Endothelial cell of umbilical vein (primary cell): ENCODE results near the gene AKAP8L. TPM values are rescaled to one million over a fixed set of nuclear protein-coding genes. Genes with fewer than 3 reads are reported as not detected.

Experiments used
- BruUV-seq: library from RNA; stranded (reverse); fragments of 400-500 nt; replicated peaks from 2 replicates; lab custom pipeline; 2021; lab: Mats Ljungman, UMichigan
- CTCF ChIA-PET: fragments of 300-600, 350-600 bp; sonication (Branson Sonifier 250); formaldehyde crosslinking; loops from one replicate; lab custom pipeline; 2021; ENCODE audit warnings: antibody characterized with exemption, inconsistent platforms; lab: Charles Lee
- POLR2A ChIA-PET: fragments of 300-600, 350-600 bp; sonication (Branson Sonifier 250); formaldehyde crosslinking; loops from one replicate; lab custom pipeline; 2021; ENCODE audit warnings: antibody characterized with exemption, inconsistent platforms; lab: Charles Lee
- DNase-seq: peaks from one replicate; pipeline ENCODE4 v3.0.0-alpha.2; 2011; ENCODE audit warnings: low read depth, low spot score
- FAIRE-seq: peaks from 2 replicates; lab custom pipeline; 2011; peaks lifted over from hg19 to GRCh38; lab: Jason Lieb, UNC
- H2AFZ ChIP-seq: 2 replicates; pipeline ENCODE4 v1.6.0; 2012; ENCODE audit warnings: low read depth, low read length, control low read depth, inconsistent platforms
- H3K27ac ChIP-seq: 2 replicates; pipeline ENCODE4 v1.5.1; 2011; ENCODE audit warnings: low read depth, mild to moderate bottlenecking, control low read depth, low read length, moderate library complexity; ENCODE audit not compliant: insufficient read depth
- H3K27me3 ChIP-seq, 2 experiments: 2 replicates each; pipeline versions ENCODE4 v1.6.0 to v1.6.1; 2011; ENCODE audit warnings: low read length in 2 of 2, mixed read lengths in 1 of 2; ENCODE audit not compliant: control insufficient read depth in 2 of 2, insufficient read depth in 2 of 2
- H3K36me3 ChIP-seq, 2 experiments: 2 replicates in 1 of 2; 3 replicates in 1 of 2; pipeline ENCODE4 v1.5.1; 2011; ENCODE audit warnings: low read length in 2 of 2, mild to moderate bottlenecking in 1 of 2, moderate library complexity in 1 of 2; ENCODE audit not compliant: control insufficient read depth in 2 of 2, insufficient read depth in 2 of 2; ENCODE audit errors: extremely low read depth in 1 of 2
- H3K4me1 ChIP-seq: 3 replicates; pipeline ENCODE4 v1.5.1; 2011; ENCODE audit warnings: mild to moderate bottlenecking, low read length; ENCODE audit not compliant: control insufficient read depth, insufficient read depth; ENCODE audit errors: extremely low read depth
- H3K4me2 ChIP-seq: 2 replicates; pipeline ENCODE4 v1.6.1; 2011; ENCODE audit warnings: low read length, control low read depth, mixed read lengths; ENCODE audit not compliant: insufficient read depth
- H3K4me3 ChIP-seq, 3 experiments: fragments of 200-600 bp in 1 of 3; sonication (generic), shearing (Covaris generic) in 1 of 3; replicated peaks in 1 of 3; 2 replicates each; pipeline ENCODE4 v1.5.1; 2011 to 2016; ENCODE audit warnings: control low read depth in 3 of 3, low read length in 3 of 3, mild to moderate bottlenecking in 2 of 3, inconsistent platforms in 1 of 3, low read depth in 1 of 3, moderate library complexity in 1 of 3; ENCODE audit not compliant: insufficient read depth in 1 of 3
- H3K79me2 ChIP-seq: 2 replicates; pipeline ENCODE4 v1.6.0; 2012; ENCODE audit warnings: low read length, inconsistent platforms; ENCODE audit not compliant: control insufficient read depth, insufficient read depth
- H3K9ac ChIP-seq: replicated peaks from 2 replicates; pipeline ENCODE3; 2011; ENCODE audit warnings: low read length, control low read depth; ENCODE audit not compliant: insufficient read depth; ENCODE audit errors: extremely low read depth
- H3K9me1 ChIP-seq: replicated peaks from 3 replicates; pipeline ENCODE4 v1.6.0; 2011; ENCODE audit warnings: mild to moderate bottlenecking, low read length; ENCODE audit not compliant: control insufficient read depth, insufficient read depth; ENCODE audit errors: extremely low read depth
- H3K9me3 ChIP-seq: replicated peaks from 2 replicates; pipeline ENCODE4 v1.5.1; 2012; ENCODE audit warnings: low read length, inconsistent platforms; ENCODE audit not compliant: control insufficient read depth, insufficient read depth
- H4K20me1 ChIP-seq: replicated peaks from 2 replicates; pipeline ENCODE3; 2011; ENCODE audit warnings: mild to moderate bottlenecking, low read length; ENCODE audit not compliant: control insufficient read depth, insufficient read depth; ENCODE audit errors: extremely low read depth
- EZH2 ChIP-seq: IDR thresholded peaks from 2 replicates; pipeline ENCODE4 v1.6.1; 2012; ENCODE audit warnings: borderline replicate concordance, low read depth, mild to moderate bottlenecking, moderate library complexity, low read length, inconsistent platforms; ENCODE audit not compliant: severe bottlenecking
- FOS ChIP-seq: IDR thresholded peaks from 2 replicates; pipeline ENCODE4 v1.6.1; 2011; ENCODE audit warnings: mild to moderate bottlenecking, low read length, moderate library complexity, borderline replicate concordance; ENCODE audit not compliant: insufficient read depth
- GATA2 ChIP-seq: IDR thresholded peaks from 2 replicates; pipeline ENCODE4 v1.7.0; 2011; ENCODE audit warnings: low read depth, mild to moderate bottlenecking, moderate library complexity, mixed read lengths, low read length; ENCODE audit not compliant: insufficient read length, insufficient read depth
- JUN ChIP-seq: IDR thresholded peaks from 2 replicates; pipeline ENCODE4 v1.6.1; 2011; ENCODE audit warnings: borderline replicate concordance, low read depth; ENCODE audit not compliant: insufficient read length, insufficient read depth
- POLR2A ChIP-seq: IDR thresholded peaks from 2 replicates; pipeline ENCODE4 v1.6.1; 2012; ENCODE audit warnings: low read depth, mild to moderate bottlenecking, control low read depth, low read length
- dilution Hi-C: fragments of 300-500 bp; cut with MboI; formaldehyde crosslinking; loops from one replicate; pipeline ENCODE4 v1.15.0; 2019; ENCODE audit warnings: low sequenced_read_pairs; ENCODE audit not compliant: extremely low pct_ligation_motif_present
- intact Hi-C: fragments of 100-400 bp; cut with micrococcal nuclease; formaldehyde crosslinking; loops from one replicate; pipeline ENCODE4 v1.10.0; 2022
- microRNA counts: library from miRNA; unstranded; fragments of <30 nt; microRNA quantifications from one replicate; lab custom pipeline; 2016
- microRNA-seq: library from miRNA; unstranded; fragments of <30 nt; microRNA quantifications from one replicate; pipeline ENCODE4 v1.2.0, GENCODE V29; 2021; ENCODE audit warnings: borderline number of aligned reads, borderline replicate concordance
- polyA plus RNA-seq, 4 experiments: library from polyadenylated mRNA; depleted of rRNA in 3 of 4; stranded (reverse) in 3 of 4; unstranded in 1 of 4; fragments of >200 nt; gene quantifications; 2 replicates each; pipeline versions ENCODE4 v1.2.1 to v1.2.3, GENCODE V29; 2011 to 2012; ENCODE audit warnings: missing spikeins in 1 of 4
- small RNA-seq: library from RNA; depleted of rRNA; stranded (forward); fragments of <200 nt; gene quantifications from one replicate; pipeline ENCODE3, GENCODE V24; 2012; ENCODE audit warnings: low replicate concordance, low read depth; ENCODE audit not compliant: insufficient read depth, insufficient read length
- total RNA-seq: library from RNA; stranded (reverse); gene quantifications from 2 replicates; pipeline ENCODE4 v1.2.3, GENCODE V29; 2021

Gene AKAP8L
- total and polyA plus RNA-seq, 2 donors (not counting 3 experiments of a cell fraction or from before 2014, with no cell fraction given): 63.9 to 99.6 TPM

GRCh38 chr19:15331419-15332310 lies 87.1 kb downstream of the AKAP8L start:
- no peak for TF ChIP-seq EZH2
- Histone ChIP-seq H4K20me1 (peaks cover 29% of the 10 kb centered on the region), H3K9ac (peak overlapping the region; percentile 96), H3K9me3 (no peaks in the 10 kb centered on the region), H3K27me3 (no peaks in the 10 kb centered on the region), H2AFZ (no peak overlapping the region), H3K4me2 (peak overlapping the region; percentile 80), H3K4me3 (peak overlapping the region; percentile 74 to 92 (median 82)), H3K36me3 (no peaks in the 10 kb centered on the region), H3K27ac (peak overlapping the region; percentile 86), H3K9me1 (no peaks in the 10 kb centered on the region), H3K79me2 (peaks cover 60% of the 10 kb centered on the region), H3K4me1 (peaks cover 24% of the 10 kb centered on the region)
- FAIRE-seq (no peak), DNase-seq (no peak)
- POLR2A ChIA-PET: no interaction called here
- CTCF ChIA-PET: interaction anchor here (1.0 to 1.3 kb wide), 2 partner anchors 80 to 231 kb away, joined by 5 read pairs; no protein-coding TSS in a partner anchor
- BruUV-seq: no TSS peak
- intact Hi-C loops (loop anchor here (1.0 to 2.0 kb wide), 3 partner anchors 48 to 225 kb away; partner anchors contain the start of gene AKAP8), dilution Hi-C loops (no loop called here)

GRCh38 chr19:15330801-15331418 lies 87.9 kb downstream of the AKAP8L start:
- CTCF ChIA-PET: no interaction called here
- peak; percentile 77 for FAIRE-seq

More at GRCh38 chr19:15330801-15331418, 87.9 kb downstream of the AKAP8L start:
- no peak for TF ChIP-seq POLR2A
- TF ChIP-seq GATA2: no peak
- peak; percentile 65 for TF ChIP-seq FOS
- peak; percentile 43 for TF ChIP-seq JUN
- Histone ChIP-seq H3K9me1 (no peaks in the 10 kb centered on the region), H3K4me3 (peak overlapping the region; percentile 74 to 92 (median 82)), H3K27ac (peak overlapping the region; percentile 76), H3K4me1 (peaks cover 26% of the 10 kb centered on the region), H3K9ac (peak overlapping the region; percentile 96), H3K79me2 (peaks cover 67% of the 10 kb centered on the region), H3K9me3 (no peaks in the 10 kb centered on the region), H2AFZ (no peak overlapping the region), H3K36me3 (no peaks in the 10 kb centered on the region), H3K27me3 (no peaks in the 10 kb centered on the region), H3K4me2 (peak overlapping the region; percentile 80), H4K20me1 (peaks cover 29% of the 10 kb centered on the region)
- intact Hi-C loops (loop anchor here (1.0 to 2.0 kb wide), 4 partner anchors 48 to 226 kb away; partner anchors contain the start of gene AKAP8), dilution Hi-C loops (no loop called here)
- BruUV-seq: no TSS peak
- DNase-seq: peak; percentile 61
- POLR2A ChIA-PET: no interaction called here

MicroRNAs within 50 kb of the gene (microRNA counts, 767-probe panel; counts per million panel counts)
- 723 counts per million, percentile 96 among the panel's probes with 10 or more counts for microRNA hsa-miR-1470 (lab: Ali Mortazavi, UCI)

Small RNAs within 50 kb of the gene (microRNA-seq; reads per million reads assigned to microRNA genes)
- not detected for gene MIR1470

Small RNAs within 50 kb of the gene (small RNA-seq; reads per million reads assigned to genes)
- not detected for gene AC005776.1
- gene MIR1470: not detected

Other genes with a start within 250 kb of the AKAP8L start
- 1.2 and 1.5 TPM in 2 replicates for gene NOTCH3, start 218.0 kb downstream of the AKAP8L start, total RNA-seq
- 0.63 and 0.67 TPM in 2 replicates for gene NOTCH3, start 218.0 kb downstream of the AKAP8L start, polyA plus RNA-seq
- 0.55 and 0.58 TPM in 2 replicates for gene EPHX3, start 186.5 kb downstream of the AKAP8L start, total RNA-seq
- gene EPHX3, start 186.5 kb downstream of the AKAP8L start, polyA plus RNA-seq: 0.56 and 0.70 TPM in 2 replicates
- gene BRD4, start 86.4 kb downstream of the AKAP8L start, total RNA-seq: 117 and 125 TPM in 2 replicates
- gene BRD4, start 86.4 kb downstream of the AKAP8L start, polyA plus RNA-seq: 13.6 and 14.9 TPM in 2 replicates
- gene AKAP8, start 39.2 kb downstream of the AKAP8L start, total RNA-seq: 42.6 and 44.1 TPM in 2 replicates
- 16.4 and 18.3 TPM in 2 replicates for gene AKAP8, start 39.2 kb downstream of the AKAP8L start, polyA plus RNA-seq
- 47.2 and 50.8 TPM in 2 replicates for gene WIZ, start 31.0 kb upstream of the AKAP8L start, total RNA-seq
- gene WIZ, start 31.0 kb upstream of the AKAP8L start, polyA plus RNA-seq: 21.0 and 25.7 TPM in 2 replicates
- 4.1 and 4.3 TPM in 2 replicates for gene RASAL3, start 45.6 kb upstream of the AKAP8L start, total RNA-seq
- gene RASAL3, start 45.6 kb upstream of the AKAP8L start, polyA plus RNA-seq: 5.7 and 7.0 TPM in 2 replicates
- gene PGLYRP2, start 60.5 kb upstream of the AKAP8L start, total RNA-seq: 0.18 TPM in 1 of 2 replicates, not detected in the other
- gene PGLYRP2, start 60.5 kb upstream of the AKAP8L start, polyA plus RNA-seq: 0.03 and 0.19 TPM in 2 replicates
- gene CYP4F22, start 89.5 kb upstream of the AKAP8L start, total RNA-seq: not detected in 2 replicates
- not detected in 2 replicates for gene CYP4F22, start 89.5 kb upstream of the AKAP8L start, polyA plus RNA-seq
- gene CYP4F8, start 196.2 kb upstream of the AKAP8L start, total RNA-seq: not detected in 2 replicates
- not detected in 2 replicates for gene CYP4F8, start 196.2 kb upstream of the AKAP8L start, polyA plus RNA-seq
- gene CYP4F3, start 221.9 kb upstream of the AKAP8L start, total RNA-seq: not detected in 2 replicates
- not detected in 2 replicates for gene CYP4F3, start 221.9 kb upstream of the AKAP8L start, polyA plus RNA-seq